Calu3 (cell line): ENCODE data around the gene CYCS. TPM values are rescaled to one million over a fixed set of nuclear protein-coding genes. Genes with fewer than 3 reads are reported as not detected.

Experiments used
- BruUV-seq: library from RNA; stranded (reverse); fragments of 400-500 nt; replicated peaks from 2 replicates; lab custom pipeline; 2021; lab: Mats Ljungman, UMichigan
- CTCF ChIA-PET: fragments of 300-600 bp; sonication (Branson Sonifier 250); formaldehyde crosslinking; loops from one replicate; lab custom pipeline; 2022; ENCODE audit warnings: antibody characterized with exemption; lab: Charles Lee
- DNase-seq: peaks from one replicate; pipeline ENCODE4 v3.0.0; 2022
- H3K27ac Mint-ChIP-seq: one replicate; pipeline ENCODE4 v1.8.0; 2022; ENCODE audit warnings: mixed read lengths; ENCODE audit not compliant: unreplicated experiment
- H3K27me3 Mint-ChIP-seq: one replicate; pipeline ENCODE4 v1.8.0; 2022; ENCODE audit warnings: mixed read lengths; ENCODE audit not compliant: unreplicated experiment
- H3K36me3 Mint-ChIP-seq: one replicate; pipeline ENCODE4 v1.8.0; 2022; ENCODE audit warnings: mild to moderate bottlenecking, moderate library complexity, mixed read lengths; ENCODE audit not compliant: insufficient read depth, unreplicated experiment
- H3K4me1 Mint-ChIP-seq: one replicate; pipeline ENCODE4 v1.8.0; 2022; ENCODE audit warnings: mild to moderate bottlenecking, low read depth, mixed read lengths; ENCODE audit not compliant: unreplicated experiment
- H3K4me3 Mint-ChIP-seq: one replicate; pipeline ENCODE4 v1.8.0; 2022; ENCODE audit warnings: mild to moderate bottlenecking, low read depth, moderate library complexity, mixed read lengths; ENCODE audit not compliant: unreplicated experiment
- H3K9me3 Mint-ChIP-seq: one replicate; pipeline ENCODE4 v1.8.0; 2022; ENCODE audit warnings: low read depth, mixed read lengths; ENCODE audit not compliant: unreplicated experiment
- intact Hi-C: fragments of 100-400 bp; cut with micrococcal nuclease; formaldehyde crosslinking; loops from one replicate; pipeline ENCODE4 v1.10.0; 2022; ENCODE audit not compliant: unreplicated experiment
- total RNA-seq: library from RNA; stranded (reverse); gene quantifications from 2 replicates; pipeline ENCODE4 v1.2.3, GENCODE V29; 2022
- TF ChIP-seq, protein P1 (sequence below): fragments of 200-600 bp; IDR thresholded peaks from one replicate; pipeline ENCODE4 v1.8.0; 2022; ENCODE audit warnings: antibody characterized with exemption; ENCODE audit not compliant: unreplicated experiment

The CYCS gene
- total RNA-seq, 1 experiment from 2014 or later, result 276 TPM

DNA sequence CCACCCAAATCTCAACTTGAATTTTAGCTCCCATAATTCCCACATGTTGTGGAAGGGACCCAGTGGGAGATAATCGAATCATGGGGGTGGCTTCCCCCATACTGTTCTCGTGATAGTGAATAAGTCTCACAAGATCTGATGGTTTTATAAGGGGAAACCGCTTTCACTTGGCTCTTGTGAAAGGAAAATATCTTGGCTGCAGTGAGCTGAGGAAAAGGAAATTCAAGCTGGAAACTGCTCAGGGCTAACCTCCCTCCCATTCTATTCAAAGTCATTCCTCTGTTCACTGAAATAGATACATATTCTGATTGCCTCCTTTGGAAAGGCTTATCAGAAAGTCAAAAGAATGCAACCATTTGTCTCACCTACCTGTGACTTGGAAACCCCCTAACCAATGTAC, 15.8 kb downstream of the CYCS start:
- TF ChIP-seq, protein P1, sequence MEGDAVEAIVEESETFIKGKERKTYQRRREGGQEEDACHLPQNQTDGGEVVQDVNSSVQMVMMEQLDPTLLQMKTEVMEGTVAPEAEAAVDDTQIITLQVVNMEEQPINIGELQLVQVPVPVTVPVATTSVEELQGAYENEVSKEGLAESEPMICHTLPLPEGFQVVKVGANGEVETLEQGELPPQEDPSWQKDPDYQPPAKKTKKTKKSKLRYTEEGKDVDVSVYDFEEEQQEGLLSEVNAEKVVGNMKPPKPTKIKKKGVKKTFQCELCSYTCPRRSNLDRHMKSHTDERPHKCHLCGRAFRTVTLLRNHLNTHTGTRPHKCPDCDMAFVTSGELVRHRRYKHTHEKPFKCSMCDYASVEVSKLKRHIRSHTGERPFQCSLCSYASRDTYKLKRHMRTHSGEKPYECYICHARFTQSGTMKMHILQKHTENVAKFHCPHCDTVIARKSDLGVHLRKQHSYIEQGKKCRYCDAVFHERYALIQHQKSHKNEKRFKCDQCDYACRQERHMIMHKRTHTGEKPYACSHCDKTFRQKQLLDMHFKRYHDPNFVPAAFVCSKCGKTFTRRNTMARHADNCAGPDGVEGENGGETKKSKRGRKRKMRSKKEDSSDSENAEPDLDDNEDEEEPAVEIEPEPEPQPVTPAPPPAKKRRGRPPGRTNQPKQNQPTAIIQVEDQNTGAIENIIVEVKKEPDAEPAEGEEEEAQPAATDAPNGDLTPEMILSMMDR, result no peak
- BruUV-seq, result no TSS peak
- H3K36me3 Mint-ChIP-seq, result peaks cover 24% of the 10 kb centered on the region
- H3K4me3 Mint-ChIP-seq, result no peak overlapping the region
- peaks cover 7% of the 10 kb centered on the region for H3K9me3 Mint-ChIP-seq
- H3K27ac Mint-ChIP-seq, result no peak overlapping the region
- no peaks in the 10 kb centered on the region for H3K4me1 Mint-ChIP-seq
- no peaks in the 10 kb centered on the region for H3K27me3 Mint-ChIP-seq
- CTCF ChIA-PET, result interaction anchor here (0.7 kb wide), 1 partner anchor 16 kb away, joined by 3 read pairs; no protein-coding TSS in a partner anchor
- no peak for DNase-seq
- intact Hi-C loops, result no loop called here

DNA sequence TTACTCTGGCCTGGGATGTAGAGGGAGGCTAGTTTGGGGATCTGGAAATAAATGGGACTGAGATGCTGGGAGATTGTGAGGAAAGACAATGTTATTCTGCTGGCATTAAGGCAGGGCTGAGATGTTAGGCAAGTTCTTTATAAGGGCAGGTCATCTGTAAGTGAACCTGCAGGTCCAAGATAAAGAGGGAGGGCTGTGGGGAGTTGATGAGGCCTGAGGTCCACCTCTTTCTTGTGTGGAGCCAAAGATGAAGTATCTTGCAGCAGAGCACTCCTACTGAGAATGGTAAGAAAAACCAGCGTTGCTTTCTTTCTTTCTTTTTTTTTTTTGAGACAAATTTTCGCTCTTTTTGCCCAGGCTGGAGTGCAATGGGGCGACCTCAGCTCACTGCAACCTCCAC, 19.1 kb downstream of the CYCS start:
- peaks cover 14% of the 10 kb centered on the region for H3K36me3 Mint-ChIP-seq
- H3K27me3 Mint-ChIP-seq, result no peaks in the 10 kb centered on the region
- intact Hi-C loops, result no loop called here
- H3K27ac Mint-ChIP-seq, result no peak overlapping the region
- TF ChIP-seq, protein P1, result no peak
- H3K4me3 Mint-ChIP-seq, result no peak overlapping the region
- H3K9me3 Mint-ChIP-seq, result peaks cover 4% of the 10 kb centered on the region
- CTCF ChIA-PET, result interaction anchor here (0.8 kb wide), 1 partner anchor 11 kb away, joined by 3 read pairs; no protein-coding TSS in a partner anchor
- no peaks in the 10 kb centered on the region for H3K4me1 Mint-ChIP-seq
- DNase-seq, result no peak
- no TSS peak for BruUV-seq

DNA sequence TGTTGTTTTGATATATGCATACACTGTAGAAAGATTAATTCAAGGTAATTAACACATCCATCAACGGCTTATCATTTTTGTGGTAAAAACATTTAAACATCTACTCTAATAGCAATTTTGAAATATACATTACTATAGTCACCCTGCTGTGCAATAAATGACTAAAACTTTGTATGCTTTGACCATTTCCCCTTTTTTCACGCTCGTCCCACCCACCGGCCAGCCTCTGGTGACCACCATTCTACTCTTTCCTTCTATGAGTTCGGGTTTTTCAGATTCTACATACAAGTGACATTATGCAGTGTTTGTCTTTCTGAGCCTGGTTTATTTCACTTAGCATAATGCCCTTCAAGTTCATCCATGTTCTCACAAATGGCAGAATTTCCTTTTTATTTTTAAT, 21.3 kb downstream of the CYCS start:
- Mint-ChIP-seq H3K36me3 (no peaks in the 10 kb centered on the region), H3K4me3 (no peak overlapping the region), H3K27ac (no peak overlapping the region), H3K9me3 (no peaks in the 10 kb centered on the region), H3K27me3 (no peaks in the 10 kb centered on the region), H3K4me1 (no peaks in the 10 kb centered on the region)
- TF ChIP-seq, protein P1, result no peak
- BruUV-seq, result no TSS peak
- CTCF ChIA-PET, result no interaction called here
- intact Hi-C loops, result no loop called here
- no peak for DNase-seq

DNA sequence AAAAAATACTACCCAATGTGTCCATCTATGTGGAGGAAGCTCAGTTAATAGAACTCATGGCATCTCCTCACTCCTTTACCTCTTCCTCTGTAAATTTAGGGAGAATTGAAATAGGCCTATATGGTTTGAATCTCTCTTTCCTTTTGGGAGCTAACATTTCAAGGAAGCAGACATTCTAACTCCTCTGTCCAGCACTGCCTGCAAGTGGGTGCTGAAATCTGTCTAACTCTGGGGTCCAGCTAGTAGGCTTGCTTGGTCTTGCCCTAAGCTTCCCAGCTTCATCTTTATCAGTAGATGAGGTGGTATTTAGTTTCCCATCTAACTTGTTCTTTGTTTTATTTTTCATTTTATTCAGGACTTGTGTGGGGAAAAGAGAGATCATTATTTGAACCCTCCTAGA, 23.2 kb downstream of the CYCS start:
- DNase-seq, result no peak
- no peaks in the 10 kb centered on the region for H3K27me3 Mint-ChIP-seq
- no peaks in the 10 kb centered on the region for H3K36me3 Mint-ChIP-seq
- CTCF ChIA-PET, result no interaction called here
- TF ChIP-seq, protein P1, result no peak
- H3K9me3 Mint-ChIP-seq, result no peaks in the 10 kb centered on the region
- H3K4me3 Mint-ChIP-seq, result no peak overlapping the region
- BruUV-seq, result no TSS peak
- H3K27ac Mint-ChIP-seq, result no peak overlapping the region
- intact Hi-C loops, result no loop called here
- no peaks in the 10 kb centered on the region for H3K4me1 Mint-ChIP-seq
